HG02938 (cell line): ENCODE data around the gene NBEA.

Experiments used
- ATAC-seq: cut with Tn5 transposase; IDR thresholded peaks from one replicate; pipeline ENCODE4 v1.9.1; 2021; ENCODE audit warnings: mild to moderate bottlenecking, moderate library complexity; ENCODE audit not compliant: unreplicated experiment

Gene NBEA

DNA sequence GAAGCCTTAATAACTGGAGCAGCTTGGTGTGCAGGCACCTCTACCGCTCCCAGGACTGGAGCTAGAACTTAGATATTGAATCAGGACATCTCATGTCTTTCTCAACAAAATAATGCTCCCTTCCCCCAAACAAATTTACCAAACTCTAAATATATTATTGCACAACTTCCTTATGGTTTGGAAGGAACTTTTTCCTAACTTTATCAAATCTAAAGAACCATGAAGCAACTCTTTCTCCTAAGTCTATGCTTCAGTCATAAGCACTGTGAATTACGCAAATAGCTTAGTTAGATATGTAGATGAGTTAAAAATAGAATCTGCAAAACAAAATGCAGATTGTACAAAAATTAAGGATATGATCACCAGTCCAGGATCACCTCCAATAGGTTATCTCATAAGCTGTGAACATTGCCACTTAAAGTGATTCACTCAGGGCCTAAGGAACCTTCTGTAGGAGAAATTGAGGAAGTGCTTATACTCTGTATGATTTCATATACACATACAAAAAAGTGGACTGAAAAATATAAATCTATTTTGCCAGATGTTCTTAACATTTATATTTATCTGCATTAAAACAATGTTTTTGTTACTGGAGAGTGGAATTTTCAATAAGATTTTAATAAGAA, 554.8 kb downstream of the NBEA start:
- no peak for ATAC-seq

DNA sequence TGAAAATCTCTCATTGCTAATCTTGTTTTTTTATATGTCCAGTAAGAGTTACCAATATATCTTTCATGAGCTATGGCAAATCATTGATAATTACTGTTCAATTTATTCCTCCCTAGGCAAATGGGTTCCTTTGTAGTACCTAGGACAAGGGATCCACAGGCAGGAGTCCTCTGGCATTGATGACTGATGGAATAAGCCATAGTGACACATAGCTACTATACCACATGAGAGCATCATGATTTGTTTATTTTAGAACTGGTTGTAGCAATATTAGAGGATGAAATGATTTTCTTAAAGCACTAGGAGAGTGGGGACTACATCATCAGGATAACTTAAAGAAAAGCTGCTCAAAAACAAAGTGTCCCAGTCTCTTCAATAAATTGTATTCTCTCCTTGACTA, 556.2 kb downstream of the NBEA start:
- no peak for ATAC-seq

DNA sequence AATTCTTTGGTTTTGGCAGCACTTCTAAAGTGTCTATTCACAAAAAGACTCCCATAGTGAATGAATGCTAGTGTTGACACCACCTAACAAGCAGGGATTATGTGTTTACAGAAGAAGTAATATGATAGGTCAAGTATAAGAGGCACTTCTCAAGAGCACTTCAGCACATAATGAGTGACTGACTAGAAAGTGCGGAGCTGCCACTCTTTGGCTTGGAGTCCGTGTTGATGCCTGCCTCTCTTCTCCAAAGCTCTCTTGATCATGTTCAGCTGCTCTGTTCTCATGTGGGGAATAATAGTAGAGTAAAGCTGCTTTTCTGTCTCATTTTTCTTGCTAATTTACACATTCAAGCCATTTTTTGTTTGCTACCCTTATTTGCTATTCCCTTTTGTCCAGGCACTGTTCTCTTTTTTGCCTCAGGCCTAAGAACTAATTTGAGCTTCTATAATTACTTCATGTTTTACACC, 557.2 kb downstream of the NBEA start:
- ATAC-seq: no peak

DNA sequence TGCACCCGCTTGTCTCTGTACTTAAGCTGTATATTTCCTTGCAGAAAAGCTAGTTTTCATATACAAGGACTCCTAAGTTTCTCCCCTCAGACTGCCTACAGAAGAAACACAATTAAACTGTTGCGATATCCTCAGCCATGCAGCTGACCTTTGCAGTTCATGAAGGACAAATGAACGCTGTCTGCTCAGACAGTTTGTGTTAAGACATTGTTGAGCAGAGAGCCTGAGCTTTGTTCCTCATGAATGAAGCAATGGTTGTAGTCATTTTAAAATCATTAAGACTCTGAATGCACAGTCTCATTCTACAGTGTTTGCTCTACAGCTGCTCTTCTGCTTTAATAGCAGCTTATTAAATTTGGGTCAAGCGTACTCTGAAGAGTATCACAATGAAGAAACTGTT, 557.6 kb downstream of the NBEA start:
- no peak for ATAC-seq

DNA sequence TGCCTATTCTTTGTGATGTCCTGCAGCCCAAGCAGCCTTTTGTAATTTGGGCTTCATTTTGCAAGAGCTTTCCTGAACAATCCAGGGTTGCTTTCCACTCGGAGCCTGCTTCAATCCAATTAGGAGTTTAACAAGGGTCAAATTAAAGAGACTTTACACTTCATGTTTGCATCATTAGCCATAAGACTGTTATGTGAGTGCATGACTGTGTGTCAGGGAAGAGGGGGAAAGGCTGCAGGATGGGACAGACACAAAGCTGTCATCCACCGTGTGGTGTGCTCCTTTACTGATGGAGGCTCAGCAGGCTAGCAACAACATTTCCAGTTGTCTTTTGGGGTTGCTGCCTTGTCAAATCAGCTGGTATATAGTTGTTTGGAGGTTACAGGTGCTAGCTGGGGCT, 558.1 kb downstream of the NBEA start:
- ATAC-seq: no peak

DNA sequence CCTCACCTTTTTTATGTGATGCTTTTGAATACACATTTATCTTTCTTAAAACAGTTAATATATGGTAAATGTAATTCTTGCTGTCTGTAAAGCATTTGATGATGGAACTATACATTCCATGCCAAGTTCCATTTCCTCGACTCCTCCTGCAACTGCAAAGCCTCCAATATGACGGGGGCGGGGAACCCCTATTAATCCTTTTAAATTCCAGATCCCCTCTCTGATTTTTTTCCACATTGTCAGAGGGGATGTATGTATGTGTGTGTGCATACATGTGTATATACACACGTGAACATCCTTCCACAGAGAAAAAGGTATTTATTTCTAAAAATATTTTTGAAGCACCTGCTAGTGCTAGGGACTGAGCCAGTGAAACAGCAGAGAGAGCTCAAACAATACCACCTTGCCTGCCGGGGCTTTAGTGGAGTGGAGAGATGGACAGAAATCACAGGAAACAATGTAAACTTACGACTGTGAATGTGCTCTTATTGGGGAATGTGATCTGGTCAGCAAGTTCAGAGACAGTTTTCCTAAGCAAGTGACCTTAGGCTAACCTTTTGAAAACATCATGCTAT, 559.7 kb downstream of the NBEA start:
- ATAC-seq: no peak

DNA sequence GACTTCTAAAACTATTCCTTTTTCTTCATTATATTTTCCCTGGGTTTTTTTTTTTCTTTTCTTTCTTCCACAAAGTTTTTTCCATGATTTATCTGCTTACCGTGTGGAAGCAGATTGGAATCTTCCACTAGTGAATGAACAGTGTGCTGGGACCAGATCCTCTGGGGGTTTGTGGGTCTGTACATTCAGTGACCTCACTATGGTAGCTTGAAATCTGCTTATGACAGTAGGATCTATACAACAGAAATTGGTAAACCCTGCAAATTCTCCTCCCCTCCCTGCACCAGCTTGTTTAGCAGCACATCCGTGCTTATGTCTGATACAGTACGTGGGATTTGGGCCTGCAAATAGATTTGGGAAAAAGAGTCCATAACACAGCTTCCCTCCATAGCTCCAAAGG, 560.4 kb downstream of the NBEA start:
- ATAC-seq: no peak

DNA sequence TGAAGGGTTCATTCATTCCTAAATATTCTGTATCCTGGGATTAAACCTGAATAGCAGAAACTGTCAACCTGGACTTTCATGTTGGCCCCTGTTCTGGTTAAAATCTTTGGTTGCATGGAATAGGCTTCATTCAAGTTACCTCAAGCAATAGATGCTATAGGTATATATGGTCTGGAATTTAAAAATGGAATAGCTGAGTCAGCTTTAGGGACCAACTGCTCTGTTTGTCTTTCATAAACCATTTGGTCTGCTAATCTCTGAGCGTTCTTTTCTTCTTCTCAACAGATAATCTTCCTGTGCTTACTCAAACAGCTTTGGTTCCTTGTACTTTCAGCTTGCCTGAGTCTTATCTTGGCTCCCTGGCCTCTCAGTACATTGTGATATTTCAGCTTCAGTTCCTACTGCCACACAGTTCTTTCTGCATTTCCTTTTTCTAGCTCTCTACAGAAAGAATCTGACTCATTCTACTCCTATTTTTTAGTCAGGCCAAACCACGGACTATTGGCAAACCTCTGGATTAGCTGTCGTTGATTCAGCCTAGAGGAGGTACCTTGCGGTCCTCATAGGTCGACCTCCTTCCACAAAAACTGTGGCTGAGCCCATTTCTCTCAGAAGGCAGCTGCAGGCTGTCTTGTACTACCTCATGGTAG, 570.3 kb downstream of the NBEA start:
- ATAC-seq: no peak

DNA sequence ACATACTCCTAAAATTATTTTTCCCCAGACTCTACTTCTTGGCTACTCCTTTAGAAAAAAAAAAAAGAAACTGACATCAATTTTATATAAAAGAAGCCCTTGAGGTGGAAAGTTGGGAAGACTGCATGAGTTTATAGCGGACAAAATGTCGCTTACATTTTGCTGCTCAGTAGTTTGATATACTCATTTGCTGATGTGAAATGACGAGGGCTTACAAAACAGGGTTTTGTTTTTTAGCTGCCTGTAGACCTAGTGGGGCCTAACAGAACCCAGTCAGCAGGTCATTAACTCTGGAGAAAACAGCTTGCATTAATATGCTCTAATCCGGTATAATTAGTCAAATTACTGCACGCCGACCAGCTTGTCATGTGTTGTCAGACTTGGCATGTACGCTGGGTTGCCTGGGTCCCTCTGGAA, 572.0 kb downstream of the NBEA start:
- no peak for ATAC-seq

DNA sequence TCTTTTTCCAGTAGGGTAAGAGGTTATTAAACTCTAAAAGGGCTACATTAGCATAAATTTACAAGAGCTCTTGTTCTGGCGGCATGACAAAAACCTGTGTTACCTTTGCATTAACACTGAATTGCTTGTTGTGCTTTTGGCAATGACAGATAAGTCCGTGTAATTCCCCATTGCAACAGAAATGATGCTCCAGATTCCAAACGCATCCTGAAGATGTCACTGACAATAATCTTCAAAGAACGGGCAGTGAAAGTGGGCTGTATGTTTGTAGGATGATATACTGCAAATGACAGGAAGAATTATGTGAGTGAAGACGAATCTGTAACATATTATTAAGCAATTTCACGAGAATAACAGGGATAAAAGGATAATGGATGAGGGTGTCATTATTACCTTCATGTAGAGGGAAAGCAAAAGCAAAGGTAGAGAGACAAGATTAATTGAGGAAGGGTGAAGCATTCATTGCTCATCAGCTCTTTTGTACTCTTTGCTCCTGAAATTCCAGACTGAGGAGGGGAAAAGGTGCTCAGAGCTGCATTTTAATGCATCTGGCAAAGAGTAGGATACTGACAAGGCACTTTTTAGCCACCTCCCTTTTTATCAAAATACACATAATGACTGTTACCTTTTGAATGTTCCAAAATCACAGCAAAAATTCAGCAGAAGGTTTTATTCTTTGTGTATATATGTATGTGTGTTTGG, 572.9 kb downstream of the NBEA start:
- no peak for ATAC-seq

DNA sequence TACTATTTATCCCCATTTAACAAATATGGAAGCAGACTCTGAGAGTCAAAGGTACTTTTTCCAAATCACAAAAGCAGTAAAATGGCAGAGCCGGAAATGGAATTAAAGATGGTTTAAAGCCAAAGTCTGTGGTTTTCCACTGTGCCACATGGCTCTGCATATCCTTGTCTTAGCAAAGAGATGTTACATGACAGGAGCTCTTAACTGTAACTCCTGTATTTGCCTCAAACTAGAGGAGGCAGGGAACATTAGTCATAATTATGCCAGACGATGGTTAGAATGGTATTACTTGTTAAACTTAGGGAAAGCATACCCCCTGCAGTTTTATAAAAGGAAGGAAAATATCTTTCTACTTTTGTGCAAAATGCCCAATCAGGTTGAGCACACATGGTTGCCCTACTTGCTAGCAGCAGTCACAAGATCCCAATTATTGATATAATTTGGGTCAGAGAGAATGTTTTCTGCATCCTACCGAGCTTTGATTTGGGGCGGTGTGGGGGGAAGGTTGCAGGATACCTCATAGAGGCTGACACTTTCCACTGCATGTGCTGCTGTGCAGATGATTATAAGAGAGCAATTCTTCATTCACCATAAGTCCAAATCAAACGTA, 576.4 kb downstream of the NBEA start:
- no peak for ATAC-seq

DNA sequence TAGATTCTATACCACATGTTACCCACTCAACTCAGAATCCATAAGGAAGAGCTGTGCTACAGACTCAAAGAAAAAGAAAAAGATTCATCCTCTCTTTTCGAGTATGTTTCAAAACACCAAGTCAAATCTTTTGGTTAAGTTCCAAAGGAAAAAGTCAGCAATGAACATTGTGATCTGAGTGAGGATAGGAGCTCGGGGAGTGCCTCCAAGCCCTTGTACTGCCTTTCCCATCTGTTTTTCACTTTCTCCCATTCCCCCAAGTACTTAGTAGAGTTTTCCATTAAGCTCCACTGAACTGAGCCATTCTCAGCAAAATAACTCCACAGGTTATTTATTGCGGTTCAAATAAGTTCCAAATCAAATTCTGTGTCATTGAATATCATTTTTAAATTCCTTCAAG, 582.1 kb downstream of the NBEA start:
- no peak for ATAC-seq

DNA sequence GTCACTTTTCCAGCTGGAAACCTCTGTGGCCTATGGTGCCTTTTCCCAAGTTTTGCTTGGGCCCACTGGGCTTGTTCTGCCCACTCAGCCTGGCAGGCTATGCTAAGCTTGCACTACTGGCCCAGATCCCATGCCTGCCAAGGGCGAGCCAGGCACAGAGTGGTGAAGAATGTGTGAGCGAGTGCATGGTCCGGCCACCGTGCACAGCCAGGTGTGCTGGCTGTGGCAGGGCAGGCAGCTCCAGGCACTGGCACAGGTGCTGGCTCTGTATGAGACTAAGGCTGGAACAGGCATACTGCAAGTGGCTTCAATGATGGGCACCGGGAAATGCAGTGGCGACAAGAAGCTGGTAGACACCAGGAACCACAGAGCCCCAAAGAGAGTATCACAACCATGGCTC, 584.5 kb downstream of the NBEA start:
- ATAC-seq: no peak

DNA sequence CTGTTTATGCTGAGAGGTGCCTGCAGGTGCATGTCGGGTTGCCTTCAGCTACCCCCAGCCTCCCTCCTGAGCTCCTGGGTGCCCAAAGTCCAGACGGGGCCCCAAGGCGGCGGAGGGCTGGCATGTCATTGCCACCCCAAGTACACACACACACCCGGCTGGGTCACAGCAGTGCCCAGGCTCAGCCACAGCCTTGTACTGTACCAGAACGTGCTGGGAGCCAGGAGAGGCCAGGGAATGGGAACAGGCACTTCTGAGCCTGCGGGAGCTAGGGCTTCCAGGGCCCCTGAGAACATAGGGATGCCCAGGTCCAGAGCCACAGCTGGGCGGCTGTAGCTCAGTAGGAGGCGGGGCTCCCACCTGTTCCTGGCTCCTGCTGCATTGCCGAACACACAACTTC, 585.4 kb downstream of the NBEA start:
- no peak for ATAC-seq

DNA sequence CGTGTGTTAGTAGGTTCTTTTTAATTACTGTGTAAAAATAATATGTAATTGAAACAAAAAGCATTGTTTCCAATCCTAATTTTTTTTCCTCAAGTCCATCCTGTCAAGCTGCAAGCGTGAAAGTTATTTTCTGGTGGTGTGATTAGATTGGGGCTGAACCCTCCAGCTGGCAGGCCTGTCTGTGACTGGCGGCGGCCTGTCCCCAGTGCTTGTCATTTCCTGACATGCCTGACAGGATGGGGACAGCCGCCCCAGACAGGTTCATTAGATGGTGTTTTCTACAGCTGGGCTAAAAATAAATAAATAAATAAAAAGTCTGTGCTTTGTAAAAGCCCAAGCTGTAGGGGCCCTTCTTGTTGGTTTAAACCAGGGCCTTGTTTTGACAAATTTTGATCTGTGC, 588.1 kb downstream of the NBEA start:
- ATAC-seq: no peak

DNA sequence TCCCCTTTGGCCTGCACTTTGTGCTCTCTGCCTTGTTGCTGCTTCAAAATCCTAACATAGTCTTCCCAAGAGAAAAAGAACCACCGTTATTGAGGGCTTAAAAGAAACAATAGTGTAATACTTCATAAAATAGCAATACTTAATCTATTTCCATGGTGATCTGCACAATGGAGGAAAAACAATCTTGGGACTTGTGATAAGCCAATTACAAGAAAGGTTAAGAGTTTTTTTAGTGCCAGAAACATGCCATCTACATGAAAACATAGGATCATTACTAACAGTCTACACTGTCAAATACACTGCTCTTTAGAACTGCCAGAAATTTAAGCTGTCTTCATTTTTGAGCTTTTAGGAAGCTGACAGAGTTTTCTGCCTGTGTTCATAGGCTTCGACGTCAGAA, 588.5 kb downstream of the NBEA start:
- ATAC-seq: no peak

DNA sequence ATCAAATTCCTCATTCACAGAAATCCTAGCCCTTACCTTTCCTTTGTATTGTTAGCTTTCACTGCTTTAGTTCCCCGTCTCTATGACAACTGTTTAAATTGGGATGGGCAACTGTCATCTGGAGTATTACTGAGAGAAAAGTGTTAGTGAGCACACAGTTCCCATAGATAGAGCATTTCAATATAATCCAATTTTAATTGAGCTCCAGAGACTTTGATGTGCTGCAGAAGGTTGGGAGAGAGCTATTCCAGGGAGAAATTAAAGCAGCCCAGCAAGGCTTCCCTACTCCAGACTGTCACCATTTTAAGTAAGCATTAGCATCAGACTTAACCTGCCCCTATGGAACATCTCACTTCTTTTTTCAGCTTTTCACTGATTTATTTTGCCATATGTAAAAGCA, 589.5 kb downstream of the NBEA start:
- no peak for ATAC-seq

DNA sequence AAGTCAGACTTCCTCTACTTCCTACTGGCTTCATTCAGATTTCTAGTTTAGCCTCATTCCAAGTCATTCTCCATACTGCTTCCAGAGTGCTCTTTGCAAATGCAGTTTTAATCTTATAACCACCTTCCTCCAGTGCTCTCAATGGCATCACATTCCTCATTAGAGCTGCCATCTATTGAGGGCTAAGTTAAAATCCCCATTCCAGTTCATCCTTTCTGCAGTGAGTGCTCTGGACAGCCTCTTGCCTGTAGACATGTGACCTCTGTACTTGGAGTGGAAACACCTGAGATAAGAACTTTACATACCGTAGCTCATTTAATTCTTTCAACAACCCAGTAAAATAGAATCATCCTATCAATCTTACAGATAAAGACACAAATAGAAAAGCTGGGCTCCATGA, 592.3 kb downstream of the NBEA start:
- no peak for ATAC-seq

DNA sequence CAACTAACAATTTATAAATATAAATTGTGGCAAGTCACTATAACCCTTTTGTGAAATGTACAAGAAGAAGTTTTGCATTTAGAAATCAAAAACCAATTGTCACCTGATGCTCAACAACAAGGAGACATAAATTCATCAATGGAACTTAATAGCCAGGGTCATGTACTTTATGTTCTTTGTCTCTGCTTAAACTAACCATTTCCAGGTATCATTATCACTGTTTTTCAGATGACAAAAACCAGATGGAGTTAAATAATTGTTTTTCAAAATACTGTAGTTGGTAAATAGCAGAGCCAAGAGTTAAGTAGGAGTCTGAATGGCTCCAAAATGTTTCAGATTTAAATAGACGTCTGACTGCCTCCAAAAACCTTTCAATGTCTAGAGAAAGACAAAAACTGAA, 606.7 kb downstream of the NBEA start:
- no peak for ATAC-seq

DNA sequence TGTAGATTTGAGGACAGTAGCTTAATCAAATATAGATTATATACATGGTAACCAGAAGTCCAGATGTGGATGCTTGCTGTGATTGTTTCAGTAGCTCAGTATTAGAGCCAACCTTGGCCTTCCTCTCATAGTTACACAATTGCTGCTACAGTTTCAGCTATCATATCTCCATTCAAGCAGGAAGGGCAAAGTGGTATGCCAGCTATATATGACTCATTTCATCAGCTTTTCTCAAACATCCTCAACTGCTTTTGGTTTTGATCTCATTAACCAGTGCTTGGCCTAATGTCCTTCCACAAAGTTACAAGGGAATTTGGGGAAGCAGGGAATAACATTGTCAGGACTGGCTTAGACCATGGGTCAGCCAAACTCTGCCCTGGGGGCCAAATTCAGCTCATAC, 607.4 kb downstream of the NBEA start:
- peak; percentile 65 for ATAC-seq

DNA sequence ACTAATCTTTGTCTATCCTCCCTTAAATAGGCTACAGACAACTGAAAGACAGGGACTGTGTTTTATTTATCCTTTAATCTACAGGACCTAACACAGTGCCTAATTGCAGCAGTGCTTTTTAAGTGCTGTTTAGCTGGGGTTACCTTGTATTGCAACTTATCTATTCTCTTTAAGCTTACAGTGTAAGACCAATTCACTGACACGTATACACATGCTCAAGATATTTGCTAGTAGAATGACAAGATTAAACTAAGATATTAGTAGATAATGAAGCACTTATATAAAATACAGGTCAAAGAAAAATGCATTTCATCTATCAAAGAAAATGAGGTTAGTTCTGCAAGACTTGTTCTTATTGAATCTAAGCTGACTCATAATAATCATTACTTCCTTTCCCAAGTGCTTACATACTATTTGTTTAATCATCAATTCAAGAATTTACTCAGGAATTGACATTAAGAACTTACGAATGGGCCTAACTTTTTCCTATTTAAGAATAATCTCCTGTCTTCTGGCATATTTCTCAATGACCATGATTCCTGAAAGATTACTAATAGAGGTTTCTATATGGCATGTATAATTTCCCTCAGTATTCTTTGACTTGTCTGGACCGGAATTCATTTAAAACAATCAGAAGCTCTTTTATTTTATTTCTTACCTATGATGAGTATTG, 610.2 kb downstream of the NBEA start:
- no peak for ATAC-seq
